Measurements from ENCODE around the gene MDFIC. TPM values are rescaled to one million over a fixed set of nuclear protein-coding genes. Genes with fewer than 3 reads are reported as not detected.

Gene MDFIC
- total and polyA plus RNA-seq, 9 donors: 10.6 to 30.0 (median 17.9) TPM

- no peak for DNase-seq
- Histone ChIP-seq H3K4me3 (no peak overlapping the region), H3K36me3 (no peaks in the 10 kb centered on the region), H3K27ac (no peak overlapping the region), H3K27me3 (no peaks in the 10 kb centered on the region), H3K9me3 (no peaks in the 10 kb centered on the region), H3K4me1 (ENCODE audit: insufficient read depth) (peaks cover 3% of the 10 kb centered on the region)
- TF ChIP-seq EP300 (IDR thresholded peaks at IDR 0.05) (no peak), CTCF (IDR thresholded peaks at IDR 0.05) (no peak)
- intact Hi-C loops (cut with DNase I): no loop called here
- WGBS, 3 donors: 86 to 89% (median 87%) methylated on average over 2 of the region's 2 CpGs
Measured at GRCh38 chr7:114936471-114936870, 14.6 kb downstream of the MDFIC start.

DNA sequence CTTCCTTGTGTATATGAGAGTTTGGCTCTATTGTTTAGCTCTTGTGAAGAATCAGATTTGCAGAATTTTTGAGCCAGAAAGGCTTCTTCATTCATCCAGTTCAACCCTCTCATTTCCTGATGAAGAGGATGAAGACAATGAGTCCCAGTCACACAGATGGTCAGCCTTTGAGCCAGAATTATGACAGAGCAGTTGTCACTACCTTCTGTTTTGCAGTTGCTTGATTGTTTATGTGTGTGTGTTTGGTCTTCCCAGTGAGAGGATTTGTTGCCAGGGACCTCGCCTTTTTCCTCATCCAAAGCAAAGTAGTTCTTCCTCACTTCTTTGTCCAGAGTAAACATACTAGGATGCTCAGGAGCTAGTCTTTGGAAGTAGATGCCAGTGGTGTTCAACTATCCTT lies 15.6 kb downstream of the MDFIC start:
- no peaks in the 10 kb centered on the region for H3K27me3 ChIP-seq
- intact Hi-C loops (cut with DNase I): no loop called here
- TF ChIP-seq POLR2A (IDR thresholded peaks at IDR 0.05) (no peak), EP300 (IDR thresholded peaks at IDR 0.05) (no peak), CTCF (IDR thresholded peaks at IDR 0.05) (no peak)
- DNase-seq: no peak
- H3K9me3 ChIP-seq: no peaks in the 10 kb centered on the region
- no peak overlapping the region for H3K4me3 ChIP-seq
- H3K4me1 ChIP-seq (ENCODE audit: insufficient read depth): no peaks in the 10 kb centered on the region
- 89 to 98% (median 98%) methylated on average over 1 of the region's 1 CpG for WGBS, 3 donors
- H3K36me3 ChIP-seq: no peaks in the 10 kb centered on the region
- H3K27ac ChIP-seq: no peak overlapping the region

- Histone ChIP-seq H3K4me1 (ENCODE audit: insufficient read depth) (no peaks in the 10 kb centered on the region), H3K9me3 (no peaks in the 10 kb centered on the region), H3K36me3 (no peaks in the 10 kb centered on the region), H3K27me3 (no peaks in the 10 kb centered on the region), H3K27ac (no peak overlapping the region), H3K4me3 (no peak overlapping the region)
- intact Hi-C loops (cut with DNase I): no loop called here
- TF ChIP-seq POLR2A (IDR thresholded peaks at IDR 0.05) (no peak), CTCF (IDR thresholded peaks at IDR 0.05) (no peak), EP300 (IDR thresholded peaks at IDR 0.05) (no peak)
- DNase-seq: no peak
Measured at GRCh38 chr7:114938785-114939184, 16.9 kb downstream of the MDFIC start.

DNA sequence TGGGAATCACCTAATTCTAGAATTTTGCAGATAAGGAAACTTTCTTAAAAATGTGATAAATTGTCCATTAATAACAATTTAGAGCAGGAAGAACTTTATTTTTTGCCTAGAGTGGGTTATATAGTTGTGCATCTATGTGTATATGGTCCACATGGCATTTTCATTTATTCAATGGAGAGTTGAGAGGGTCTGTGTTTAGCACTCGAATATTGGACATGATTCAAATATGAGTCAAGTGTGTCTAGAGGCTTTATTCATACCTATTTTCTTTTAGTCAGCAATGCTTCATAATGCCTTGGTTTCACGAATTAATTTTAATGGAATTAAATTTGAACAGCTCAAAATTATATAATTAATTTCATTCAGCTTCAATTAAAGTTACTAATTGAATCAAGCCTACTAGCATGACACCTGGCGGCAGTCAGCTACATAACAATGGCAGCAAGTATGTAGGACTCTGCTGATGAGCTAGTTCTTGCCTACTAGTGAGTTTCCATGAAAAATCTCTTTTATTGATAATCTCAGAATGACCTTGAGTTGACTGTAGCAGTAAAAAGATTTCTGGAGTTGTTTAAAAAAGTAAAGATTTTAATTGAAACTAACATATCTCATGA lies 17.7 kb downstream of the MDFIC start:
- Histone ChIP-seq H3K36me3 (no peaks in the 10 kb centered on the region), H3K27ac (no peak overlapping the region), H3K4me1 (ENCODE audit: insufficient read depth) (no peaks in the 10 kb centered on the region), H3K9me3 (no peaks in the 10 kb centered on the region), H3K27me3 (no peaks in the 10 kb centered on the region), H3K4me3 (no peak overlapping the region)
- no peak for DNase-seq
- WGBS, 3 donors: 87 to 94% (median 88%) methylated on average over 3 of the region's 3 CpGs
- intact Hi-C loops (cut with DNase I): no loop called here
- TF ChIP-seq POLR2A (IDR thresholded peaks at IDR 0.05) (no peak), CTCF (IDR thresholded peaks at IDR 0.05) (no peak), EP300 (IDR thresholded peaks at IDR 0.05) (no peak)
